ENCODE measurements around the gene NCKAP5.

GRCh38 chr2:133364636-133365035 lies 203.6 kb downstream of the NCKAP5 start:
- TF ChIP-seq EZH2 (IDR thresholded peaks at IDR 0.05; ENCODE audit: insufficient read depth, poor library complexity, severe bottlenecking) (no peak), EZH2phosphoT487 (IDR thresholded peaks at IDR 0.05; ENCODE audit: insufficient read depth, low read depth) (no peak)

Data from GM23248 (cell line).